GM19035 (cell line): ENCODE results near the gene CCDC66.

Experiments
- ATAC-seq: cut with Tn5 transposase; IDR thresholded peaks from one replicate; pipeline ENCODE4 v1.9.1; 2021; ENCODE audit not compliant: unreplicated experiment

CCDC66 gene

GRCh38 chr3:56620371-56620770 is 63.4 kb downstream of the CCDC66 start:
- no peak for ATAC-seq

- ATAC-seq, result no peak
Measured at GRCh38 chr3:56621681-56622080, 64.7 kb downstream of the CCDC66 start.

GRCh38 chr3:56622381-56622780 is 65.4 kb downstream of the CCDC66 start:
- ATAC-seq, result no peak

- no peak for ATAC-seq
Measured at GRCh38 chr3:56624725-56625124, 67.8 kb downstream of the CCDC66 start.

- ATAC-seq, result no peak
Measured at GRCh38 chr3:56629047-56629446, 72.1 kb downstream of the CCDC66 start.

GRCh38 chr3:56629451-56629850 is 72.5 kb downstream of the CCDC66 start:
- no peak for ATAC-seq

GRCh38 chr3:56630966-56631365 is 74.0 kb downstream of the CCDC66 start:
- ATAC-seq, result no peak

GRCh38 chr3:56633181-56633580 is 76.2 kb downstream of the CCDC66 start:
- no peak for ATAC-seq

- no peak for ATAC-seq
Measured at GRCh38 chr3:56633602-56634535, 76.9 kb downstream of the CCDC66 start.

GRCh38 chr3:56645407-56645806 is 88.4 kb downstream of the CCDC66 start:
- ATAC-seq, result no peak

- no peak for ATAC-seq
Measured at GRCh38 chr3:56654460-56654859, 97.5 kb downstream of the CCDC66 start.

GRCh38 chr3:56655709-56656108 is 98.7 kb downstream of the CCDC66 start:
- ATAC-seq, result no peak

GRCh38 chr3:56664823-56665222 is 107.8 kb downstream of the CCDC66 start:
- no peak for ATAC-seq

- no peak for ATAC-seq
Measured at GRCh38 chr3:56667973-56668579, 111.1 kb downstream of the CCDC66 start.
